Breast epithelium (tissue), 4 donors: ENCODE data around the gene SORBS1. TPM values are rescaled to one million over a fixed set of nuclear protein-coding genes. Genes with fewer than 3 reads are reported as not detected.

Experiments
- DNase-seq, 2 donors: peaks; one replicate each; pipeline ENCODE4 v3.0.0-alpha.2; 2019; ENCODE audit warnings: low spot score in 2 of 2
- H3K27ac ChIP-seq, 2 donors: fragments of 200-600 bp; sonication (generic) in 1 of 2; one replicate each; pipeline ENCODE4 v1.5.1; 2016 to 2019; ENCODE audit warnings: mild to moderate bottlenecking in 1 of 2
- H3K27me3 ChIP-seq, 2 donors: fragments of 200-600 bp; sonication (generic) in 1 of 2; one replicate each; pipeline versions ENCODE4 v1.5.1 to v1.6.0; 2017 to 2019; ENCODE audit warnings: control low read depth in 1 of 2, mild to moderate bottlenecking in 1 of 2
- H3K36me3 ChIP-seq: fragments of 200-600 bp; one replicate; pipeline ENCODE4 v1.5.1; 2019
- H3K4me1 ChIP-seq, 2 donors: fragments of 200-600 bp; sonication (generic); one replicate each; pipeline ENCODE4 v1.5.1; 2016 to 2019; ENCODE audit warnings: control low read depth in 1 of 2
- H3K4me3 ChIP-seq, 3 donors: fragments of 200-600 bp; sonication (generic); 1 replicate in 2 of 3; 2 replicates in 1 of 3; pipeline ENCODE4 v1.5.1; 2016 to 2019; ENCODE audit warnings: mild to moderate bottlenecking in 3 of 3, moderate library complexity in 2 of 3
- H3K9me3 ChIP-seq, 2 donors: fragments of 200-600 bp; sonication (generic) in 1 of 2; one replicate each; pipeline ENCODE4 v1.5.1; 2016 to 2019; ENCODE audit warnings: control low read depth in 1 of 2
- CTCF ChIP-seq, 3 donors: fragments of 450-650 bp; IDR thresholded peaks; one replicate each; pipeline ENCODE4 v1.5.1; 2016 to 2017; ENCODE audit warnings: antibody characterized with exemption in 3 of 3, mild to moderate bottlenecking in 3 of 3, moderate library complexity in 3 of 3
- POLR2A ChIP-seq: fragments of 450-650 bp; IDR thresholded peaks from one replicate; pipeline ENCODE4 v1.6.1; 2016; ENCODE audit warnings: antibody characterized with exemption, mild to moderate bottlenecking, moderate library complexity
- POLR2AphosphoS5 ChIP-seq, 3 donors: sonication (generic); formaldehyde crosslinking; IDR thresholded peaks; one replicate each; pipeline ENCODE4 v1.6.1; 2017; ENCODE audit warnings: antibody characterized with exemption in 3 of 3
- intact Hi-C: fragments of 100-400 bp; cut with DNase I; formaldehyde crosslinking; loops from one replicate; pipeline ENCODE4 v1.15.1; 2023; ENCODE audit warnings: low total_unique reads
- total RNA-seq, 3 donors: library from RNA; depleted of rRNA; stranded (reverse); fragments of >200 nt; gene quantifications; one replicate each; pipeline ENCODE4 v1.1.0, GENCODE V29; 2016

The SORBS1 gene
- total RNA-seq, 3 donors from 2014 or later = 156 to 455 (median 200) TPM

GRCh38 chr10:95542761-95543160 is 18.4 kb downstream of the SORBS1 start:
- H3K4me1 ChIP-seq = no peaks in the 10 kb centered on the region
- H3K36me3 ChIP-seq = no peaks in the 10 kb centered on the region
- DNase-seq = no peak
- no peaks in the 10 kb centered on the region for H3K9me3 ChIP-seq
- H3K27me3 ChIP-seq = no peaks in the 10 kb centered on the region
- H3K4me3 ChIP-seq = no peak overlapping the region
- peak overlapping the region in 1 of 2 donors; percentile 66 for H3K27ac ChIP-seq
- intact Hi-C loops = no loop called here
- TF ChIP-seq CTCF (IDR thresholded peaks at IDR 0.05) (no peak), POLR2AphosphoS5 (IDR thresholded peaks at IDR 0.05) (no peak), POLR2A (no peak)

- no peak overlapping the region for H3K4me3 ChIP-seq
- no peak for DNase-seq
- peak overlapping the region; percentile 20 to 66 for H3K27ac ChIP-seq
- intact Hi-C loops = no loop called here
- TF ChIP-seq POLR2AphosphoS5 (IDR thresholded peaks at IDR 0.05) = no peak
- no peaks in the 10 kb centered on the region for H3K4me1 ChIP-seq
- no peaks in the 10 kb centered on the region for H3K9me3 ChIP-seq
- no peaks in the 10 kb centered on the region for H3K27me3 ChIP-seq
- no peaks in the 10 kb centered on the region for H3K36me3 ChIP-seq
Observed at GRCh38 chr10:95542330-95542729, 18.8 kb downstream of the SORBS1 start.

GRCh38 chr10:95540514-95541052 is 20.6 kb downstream of the SORBS1 start:
- Histone ChIP-seq H3K36me3 (no peaks in the 10 kb centered on the region), H3K4me3 (no peak overlapping the region), H3K9me3 (no peaks in the 10 kb centered on the region), H3K27ac (peak overlapping the region; percentile 20 to 66), H3K4me1 (no peaks in the 10 kb centered on the region), H3K27me3 (no peaks in the 10 kb centered on the region)
- DNase-seq = no peak
- intact Hi-C loops = no loop called here
- TF ChIP-seq POLR2AphosphoS5 (IDR thresholded peaks at IDR 0.05) (no peak), CTCF (IDR thresholded peaks at IDR 0.05) (no peak), POLR2A (no peak)

GRCh38 chr10:95539560-95540284 is 21.4 kb downstream of the SORBS1 start:
- Histone ChIP-seq H3K27ac (peak overlapping the region; percentile 20 to 66), H3K9me3 (no peaks in the 10 kb centered on the region), H3K4me1 (no peaks in the 10 kb centered on the region), H3K4me3 (no peak overlapping the region), H3K27me3 (no peaks in the 10 kb centered on the region), H3K36me3 (no peaks in the 10 kb centered on the region)
- TF ChIP-seq CTCF (IDR thresholded peaks at IDR 0.05) (no peak), POLR2AphosphoS5 (IDR thresholded peaks at IDR 0.05) (no peak), POLR2A (no peak)
- DNase-seq = no peak
- intact Hi-C loops = no loop called here

- Histone ChIP-seq H3K36me3 (no peaks in the 10 kb centered on the region), H3K4me3 (no peak overlapping the region), H3K9me3 (no peaks in the 10 kb centered on the region), H3K27me3 (no peaks in the 10 kb centered on the region), H3K4me1 (no peaks in the 10 kb centered on the region), H3K27ac (peak overlapping the region; percentile 32 to 86)
- no peak for DNase-seq
- intact Hi-C loops = no loop called here
- TF ChIP-seq POLR2A (no peak), CTCF (IDR thresholded peaks at IDR 0.05) (no peak), POLR2AphosphoS5 (IDR thresholded peaks at IDR 0.05) (no peak)
Observed at GRCh38 chr10:95538412-95538811, 22.8 kb downstream of the SORBS1 start.
